ENCODE results near the gene CNR2.

DNA sequence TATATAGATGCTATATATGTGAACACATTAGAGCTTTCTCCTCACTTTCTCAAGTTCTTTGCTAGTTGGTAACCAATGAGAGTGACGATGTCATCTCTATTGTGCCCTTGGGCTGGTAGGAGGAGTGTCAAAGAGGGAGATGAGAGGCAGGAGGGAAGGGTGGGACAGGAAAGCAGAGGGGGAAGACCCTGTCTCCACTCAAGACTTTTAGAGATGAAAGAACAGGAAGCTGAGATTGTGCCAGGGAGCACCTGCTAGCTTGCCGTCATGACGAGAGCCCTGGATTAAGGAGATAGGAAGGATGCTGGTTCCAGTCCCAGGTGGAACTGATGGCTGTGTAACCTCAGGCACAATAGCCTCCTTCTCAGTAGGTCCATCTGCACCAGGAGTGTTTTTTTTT, 16.7 kb downstream of the CNR2 start:
- TF ChIP-seq, protein P1, sequence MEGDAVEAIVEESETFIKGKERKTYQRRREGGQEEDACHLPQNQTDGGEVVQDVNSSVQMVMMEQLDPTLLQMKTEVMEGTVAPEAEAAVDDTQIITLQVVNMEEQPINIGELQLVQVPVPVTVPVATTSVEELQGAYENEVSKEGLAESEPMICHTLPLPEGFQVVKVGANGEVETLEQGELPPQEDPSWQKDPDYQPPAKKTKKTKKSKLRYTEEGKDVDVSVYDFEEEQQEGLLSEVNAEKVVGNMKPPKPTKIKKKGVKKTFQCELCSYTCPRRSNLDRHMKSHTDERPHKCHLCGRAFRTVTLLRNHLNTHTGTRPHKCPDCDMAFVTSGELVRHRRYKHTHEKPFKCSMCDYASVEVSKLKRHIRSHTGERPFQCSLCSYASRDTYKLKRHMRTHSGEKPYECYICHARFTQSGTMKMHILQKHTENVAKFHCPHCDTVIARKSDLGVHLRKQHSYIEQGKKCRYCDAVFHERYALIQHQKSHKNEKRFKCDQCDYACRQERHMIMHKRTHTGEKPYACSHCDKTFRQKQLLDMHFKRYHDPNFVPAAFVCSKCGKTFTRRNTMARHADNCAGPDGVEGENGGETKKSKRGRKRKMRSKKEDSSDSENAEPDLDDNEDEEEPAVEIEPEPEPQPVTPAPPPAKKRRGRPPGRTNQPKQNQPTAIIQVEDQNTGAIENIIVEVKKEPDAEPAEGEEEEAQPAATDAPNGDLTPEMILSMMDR (IDR thresholded peaks at IDR 0.05; ENCODE audit: low read length) = no peak
- TF ChIP-seq EZH2 (IDR thresholded peaks at IDR 0.05; ENCODE audit: borderline replicate concordance, low read length) = no peak
